NCI-H345 treated with DMSO at 0.1 percent for 48 hours (cell line): ENCODE data around the gene LILRA1.
"Not testable (repeated sequence)": the region's sequence is repeated elsewhere in the genome, so short reads cannot be mapped to it uniquely, and the experiment has no call there.

Experiments used
- DNase-seq: peaks from one replicate; lab custom pipeline; 2025; ENCODE audit not compliant: unreplicated experiment; lab: John Stamatoyannopoulos, UW

The LILRA1 gene

DNA sequence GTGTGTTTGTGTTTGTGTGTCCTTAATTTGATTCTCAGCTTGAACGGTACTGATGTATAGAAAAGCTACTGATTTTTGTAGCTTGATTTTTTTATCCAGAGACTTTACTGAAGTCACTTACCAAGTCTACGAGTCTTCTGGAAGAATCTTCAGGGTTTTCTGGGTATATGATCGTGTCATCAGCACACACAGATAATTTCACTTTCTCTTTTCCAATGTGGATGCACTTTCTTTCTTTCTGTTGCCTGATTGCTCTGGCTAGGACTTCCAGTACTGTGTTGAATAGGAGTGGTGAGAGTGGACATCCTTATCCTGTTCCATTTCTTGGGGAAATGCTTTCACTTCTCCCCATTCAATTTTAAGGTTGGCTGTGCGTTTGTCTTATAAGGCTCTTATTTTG, 29.0 kb downstream of the LILRA1 start:
- no peak for DNase-seq

DNA sequence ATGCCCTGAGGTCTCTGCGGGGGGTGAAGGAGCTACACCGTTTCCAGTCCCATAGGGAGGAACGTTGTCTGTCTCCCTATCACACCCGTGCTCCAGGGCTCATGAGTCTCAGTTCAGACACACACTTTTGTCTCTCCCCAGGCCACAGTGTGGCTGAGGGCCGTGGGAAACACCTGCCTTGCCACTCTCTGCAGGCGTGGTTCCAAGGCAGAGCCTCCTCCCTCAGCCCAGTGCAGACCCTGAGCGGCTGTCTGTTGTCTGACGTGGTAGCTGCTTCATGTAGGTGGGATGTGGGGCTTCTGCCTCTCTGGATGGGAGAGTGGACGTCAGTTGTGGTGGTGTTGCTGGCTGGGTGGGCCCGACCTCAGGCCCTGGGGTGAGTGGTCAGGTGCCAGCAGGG, 30.8 kb downstream of the LILRA1 start:
- not testable (repeated sequence) for DNase-seq

GRCh38 chr19:54624934-54625730, 31.7 kb downstream of the LILRA1 start:
- DNase-seq, result not testable (repeated sequence)

DNA sequence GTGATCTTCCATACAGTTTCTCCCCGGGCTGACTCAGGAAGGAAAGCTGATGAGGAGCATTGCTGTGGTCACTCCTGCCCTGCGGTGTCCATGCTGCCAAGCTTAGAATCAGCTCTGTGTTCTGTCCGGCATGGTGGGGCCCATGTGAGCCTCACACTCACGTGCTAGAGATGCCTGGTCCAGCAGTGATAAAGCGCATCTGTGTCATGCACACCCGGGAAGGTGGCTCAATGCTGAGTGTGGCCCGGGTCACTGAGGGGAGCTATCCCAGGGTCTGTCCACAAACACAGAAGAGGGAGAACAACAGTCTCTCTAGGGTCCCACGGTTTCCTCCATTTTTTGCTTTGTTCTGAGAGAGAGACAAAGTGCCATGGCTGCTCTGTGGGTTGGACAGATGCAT, 33.3 kb downstream of the LILRA1 start:
- DNase-seq, result no peak

- not testable (repeated sequence) for DNase-seq
Measured at GRCh38 chr19:54627912-54628311, 34.5 kb downstream of the LILRA1 start.

GRCh38 chr19:54630262-54630661, 36.8 kb downstream of the LILRA1 start, which contains the start of gene LILRB1:
Gene LILRB1 (plus strand): TSS chr19:54630484. CDS start chr19:54631074, 590 bp downstream.
- DNase-seq, result not testable (repeated sequence)

DNA sequence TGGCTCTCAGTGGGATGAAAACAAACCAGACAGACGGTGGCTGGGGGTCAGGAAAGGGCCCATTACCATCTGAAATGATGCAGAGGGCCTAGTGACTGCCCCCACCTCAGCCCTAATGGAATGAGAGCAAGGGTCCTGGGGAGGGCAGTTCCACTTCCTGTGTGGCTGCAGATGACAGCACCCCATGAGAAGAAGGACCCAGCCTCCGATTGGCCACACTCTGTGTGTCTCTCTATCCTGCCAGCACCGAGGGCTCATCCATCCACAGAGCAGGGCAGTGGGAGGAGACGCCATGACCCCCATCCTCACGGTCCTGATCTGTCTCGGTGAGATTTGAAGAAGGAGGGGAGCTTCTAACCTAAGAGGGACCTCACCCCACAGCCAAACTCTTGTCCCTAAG, 37.4 kb downstream of the LILRA1 start:
- no peak for DNase-seq

- DNase-seq, result not testable (repeated sequence)
Measured at GRCh38 chr19:54631489-54632337, 38.3 kb downstream of the LILRA1 start.

- not testable (repeated sequence) for DNase-seq
Measured at GRCh38 chr19:54632517-54632916, 39.1 kb downstream of the LILRA1 start.

DNA sequence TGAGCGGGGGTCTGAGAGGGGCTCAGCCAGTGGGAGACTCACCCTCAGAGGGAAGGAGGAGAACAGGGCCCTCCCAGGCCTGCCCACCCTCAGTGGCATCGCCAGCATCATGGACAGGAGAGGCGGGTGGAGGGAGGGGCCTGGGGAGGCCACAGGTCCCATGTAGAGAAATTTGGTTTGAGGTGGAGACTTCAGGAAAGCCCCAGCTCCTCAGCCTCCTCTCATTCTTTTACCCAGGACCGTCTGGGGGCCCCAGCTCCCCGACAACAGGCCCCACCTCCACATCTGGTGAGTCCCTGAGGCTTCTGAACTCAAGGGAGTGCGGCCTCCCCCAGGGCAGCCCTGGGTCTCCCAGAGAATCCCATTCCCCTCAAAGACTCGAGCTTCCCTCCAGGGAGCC, 40.0 kb downstream of the LILRA1 start:
- no peak for DNase-seq

- not testable (repeated sequence) for DNase-seq
Measured at GRCh38 chr19:54636081-54636480, 42.6 kb downstream of the LILRA1 start.

DNA sequence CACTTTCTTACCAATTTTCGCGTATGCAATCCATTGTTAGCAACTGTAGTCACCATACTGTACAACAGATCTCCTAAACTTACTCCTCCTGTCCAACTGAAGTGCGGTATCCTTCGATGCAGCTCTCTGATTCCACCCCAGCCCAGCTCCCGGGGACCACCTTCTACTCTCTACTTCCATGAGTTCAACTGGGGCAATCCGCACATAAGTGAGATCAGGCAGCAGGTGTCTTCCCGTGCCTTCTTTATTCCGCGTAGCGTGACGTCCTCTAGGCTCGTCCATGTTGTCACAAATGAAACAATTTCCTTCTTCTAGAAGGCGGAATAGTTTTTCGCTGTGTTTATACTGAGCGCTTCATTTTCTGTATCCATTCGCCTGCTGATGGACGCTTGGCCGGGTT, 45.3 kb downstream of the LILRA1 start:
- DNase-seq, result no peak

DNA sequence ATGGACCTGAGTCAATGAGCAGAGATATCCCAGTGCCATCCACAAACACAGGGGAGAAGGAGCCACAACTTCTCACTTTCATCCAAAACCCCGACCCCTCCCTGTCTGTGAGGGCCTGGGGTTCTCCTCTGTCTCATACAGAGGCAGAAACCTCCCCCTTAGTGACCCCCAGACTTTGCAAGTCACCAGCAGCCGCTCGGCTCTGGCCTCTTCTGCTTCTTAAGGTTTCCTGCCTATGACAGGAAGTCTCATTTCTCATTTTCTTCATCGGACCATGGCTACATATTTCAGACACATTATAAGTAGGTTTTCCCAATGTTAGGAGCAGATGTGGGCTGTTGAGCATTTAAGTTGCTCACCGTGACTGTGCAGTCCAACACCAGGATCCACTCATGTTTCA, 49.5 kb downstream of the LILRA1 start:
- DNase-seq, result not testable (repeated sequence)

DNA sequence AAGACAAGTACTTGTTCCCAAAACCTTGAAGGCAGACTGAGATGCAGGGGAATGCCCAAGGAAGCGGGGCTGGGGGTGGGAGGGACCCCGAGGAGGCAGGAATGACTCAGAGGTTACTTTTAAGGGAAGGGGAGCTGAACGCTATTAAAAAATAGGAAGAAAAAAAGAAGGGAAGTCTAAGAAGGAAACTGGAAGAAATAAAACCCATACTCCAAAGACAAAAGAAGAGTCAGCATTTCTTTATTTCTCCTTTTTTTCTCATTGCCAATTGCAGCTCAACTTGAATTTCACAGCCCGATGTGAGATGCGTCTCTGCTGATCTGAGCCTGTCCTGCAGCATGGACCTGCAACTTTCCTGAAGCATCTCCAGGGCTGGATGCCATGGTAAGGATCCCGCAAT, 50.2 kb downstream of the LILRA1 start:
- DNase-seq, result not testable (repeated sequence)

DNA sequence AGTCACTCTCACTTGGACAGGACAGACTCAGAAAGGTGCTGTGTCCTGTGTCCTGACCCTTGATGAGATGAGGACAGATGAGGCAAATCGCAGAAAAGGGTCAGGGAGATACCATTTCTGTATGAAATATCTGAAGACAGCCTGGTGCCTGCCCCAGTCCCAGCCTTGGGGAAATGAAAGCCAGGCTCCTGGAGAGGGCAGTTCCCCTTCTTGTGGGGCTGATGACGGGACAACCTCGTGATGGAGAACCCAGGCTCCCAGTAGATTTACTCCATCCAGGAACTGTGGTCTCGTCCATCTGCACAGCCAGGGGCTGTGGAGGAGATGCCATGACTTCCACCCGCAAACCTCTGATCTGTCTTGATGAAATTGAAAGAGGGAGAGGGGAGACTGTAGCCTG, 50.6 kb downstream of the LILRA1 start:
- DNase-seq, result no peak

DNA sequence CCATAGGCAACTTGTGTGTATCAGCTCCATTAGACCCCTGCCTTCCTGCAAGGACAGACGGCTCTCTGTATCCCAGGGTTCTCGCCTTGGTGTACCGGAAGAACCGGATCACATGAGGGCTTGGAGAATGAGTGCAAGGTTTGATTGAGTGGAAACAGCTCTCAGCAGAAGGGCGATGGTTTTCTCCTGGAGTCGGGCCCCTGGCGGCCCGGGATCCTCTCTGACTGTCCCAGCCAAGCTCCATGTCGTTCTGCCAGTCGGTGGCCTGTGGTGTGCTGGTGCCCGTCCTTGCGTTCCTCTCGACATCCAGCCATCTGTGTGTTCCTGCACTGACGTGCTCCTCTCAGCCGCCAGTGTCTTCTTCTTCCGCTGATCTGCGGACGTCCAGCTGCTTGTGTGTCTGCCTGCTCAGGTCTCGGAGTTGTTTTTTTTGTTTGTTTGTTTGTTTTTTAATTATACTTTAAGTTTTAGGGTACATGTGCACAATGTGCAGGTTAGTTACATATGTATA, 53.0 kb downstream of the LILRA1 start:
- no peak for DNase-seq

GRCh38 chr19:54648129-54648528, 54.7 kb downstream of the LILRA1 start:
- no peak for DNase-seq

DNA sequence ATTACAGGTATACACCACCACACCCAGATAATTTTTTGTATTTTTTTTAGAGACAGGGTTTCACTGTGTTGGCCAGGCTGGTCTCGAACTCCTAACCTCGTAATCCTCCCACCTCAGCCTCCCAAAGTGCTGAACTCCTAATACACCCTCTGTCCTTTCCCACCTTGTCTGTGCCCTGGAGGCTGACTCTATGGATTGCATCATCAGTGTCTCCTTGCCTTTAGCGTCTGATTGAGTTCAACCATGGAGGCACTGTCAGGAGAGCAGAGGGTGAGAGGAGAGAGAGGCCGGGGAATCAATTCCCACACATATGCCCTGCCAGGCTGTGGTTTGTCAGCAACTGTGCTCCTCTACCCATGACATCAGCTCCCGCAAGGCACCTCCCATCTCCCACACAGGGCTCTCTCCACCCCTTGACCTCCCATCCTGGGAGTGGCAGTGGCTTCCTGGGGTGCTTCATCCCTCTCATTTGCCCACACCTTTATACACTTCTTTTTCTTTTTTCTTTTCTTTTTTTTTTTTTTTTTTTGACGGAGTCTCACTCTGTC, 56.8 kb downstream of the LILRA1 start:
- no peak for DNase-seq
